Measurements from ENCODE around the gene LHFPL6.

LHFPL6 gene

GRCh38 chr13:39379667-39380655, 223.0 kb downstream of the LHFPL6 start:
- DNase-seq (no peak), ATAC-seq (no peak)

GRCh38 chr13:39379118-39379517, 223.9 kb downstream of the LHFPL6 start:
- DNase-seq, result no peak
- no peak for ATAC-seq

- ATAC-seq, result no peak
- DNase-seq, result no peak
These were observed 224.7 kb downstream of the LHFPL6 start for GRCh38 chr13:39378306-39378705.

GRCh38 chr13:39377699-39378098, 225.3 kb downstream of the LHFPL6 start:
- no peak for ATAC-seq

GRCh38 chr13:39376076-39376475, 226.9 kb downstream of the LHFPL6 start:
- DNase-seq (no peak), ATAC-seq (no peak)

More at GRCh38 chr13:39377699-39378098, 225.3 kb downstream of the LHFPL6 start:
- no peak for DNase-seq

- no peak for DNase-seq
- ATAC-seq, result no peak
These were observed 227.4 kb downstream of the LHFPL6 start for GRCh38 chr13:39375601-39376000.

- DNase-seq (no peak), ATAC-seq (no peak)
These were observed 228.2 kb downstream of the LHFPL6 start for GRCh38 chr13:39374741-39375189.

GRCh38 chr13:39373145-39373544, 229.8 kb downstream of the LHFPL6 start:
- ATAC-seq, result no peak
- no peak for DNase-seq

- DNase-seq, result no peak
- no peak for ATAC-seq
These were observed 231.3 kb downstream of the LHFPL6 start for GRCh38 chr13:39371706-39372105.

- DNase-seq, result no peak
- no peak for ATAC-seq
These were observed 232.4 kb downstream of the LHFPL6 start for GRCh38 chr13:39370554-39370953.

- ATAC-seq (no peak), DNase-seq (no peak)
These were observed 232.9 kb downstream of the LHFPL6 start for GRCh38 chr13:39370048-39370447.

- ATAC-seq, result no peak
These were observed 233.7 kb downstream of the LHFPL6 start for GRCh38 chr13:39369161-39369890.

GRCh38 chr13:39365879-39366278, 237.1 kb downstream of the LHFPL6 start:
- DNase-seq (no peak), ATAC-seq (no peak)

More at GRCh38 chr13:39369161-39369890, 233.7 kb downstream of the LHFPL6 start:
- DNase-seq, result no peak

- DNase-seq (no peak), ATAC-seq (no peak)
These were observed 238.0 kb downstream of the LHFPL6 start for GRCh38 chr13:39364947-39365468.

- ATAC-seq (no peak), DNase-seq (no peak)
These were observed 239.6 kb downstream of the LHFPL6 start for GRCh38 chr13:39363382-39363772.

- no peak for DNase-seq
- ATAC-seq, result no peak
These were observed 240.2 kb downstream of the LHFPL6 start for GRCh38 chr13:39362652-39363381.

- ATAC-seq (no peak), DNase-seq (no peak)
These were observed 249.0 kb downstream of the LHFPL6 start for GRCh38 chr13:39353988-39354387.

GRCh38 chr13:39350461-39350881, 252.5 kb downstream of the LHFPL6 start:
- ATAC-seq (no peak), DNase-seq (no peak)

- DNase-seq (no peak), ATAC-seq (no peak)
These were observed 253.5 kb downstream of the LHFPL6 start for GRCh38 chr13:39349391-39349960.

GRCh38 chr13:39347926-39348901, 254.8 kb downstream of the LHFPL6 start:
- no peak for DNase-seq
- no peak for ATAC-seq

Data from stimulated activated naive CD8-positive, alpha-beta T cell treated with anti-CD3 and anti-CD28 coated beads, Interleukin-15, Interleukin-2, amounts not matched to agents 100 U/mL and 50 U/mL, for 24 hours (primary cell).